GM19397 (cell line): ENCODE results near the gene TMEM141.

ENCODE experiments used
- ATAC-seq: cut with Tn5 transposase; IDR thresholded peaks from one replicate; pipeline ENCODE4 v1.9.1; 2021; ENCODE audit warnings: mild to moderate bottlenecking, moderate library complexity; ENCODE audit not compliant: unreplicated experiment

Gene TMEM141

GRCh38 chr9:136842380-136842948 is 51.3 kb downstream of the TMEM141 start, which contains the start of gene AJM1:
AJM1 (plus strand) TSS chr9:136842478; CDS start chr9:136844415, 1,937 bp downstream.
- ATAC-seq: peak; percentile 62
